Gastrocnemius medialis (tissue), 4 donors: Measurements from ENCODE around the gene TMEM187. TPM values are rescaled to one million over a fixed set of nuclear protein-coding genes. Genes with fewer than 3 reads are reported as not detected.

Experiments
- ATAC-seq, 2 donors: fragments of 150-250 bp; one replicate each; pipeline ENCODE4 v1.9.1; 2016
- DNase-seq, 2 donors: peaks; one replicate each; pipeline ENCODE4 v3.0.0-alpha.2; 2019
- H3K27ac ChIP-seq, 4 donors: fragments of 200-600 bp; sonication (generic); 1 replicate in 1 of 4; 2 replicates in 3 of 4; pipeline ENCODE4 v1.5.1; 2016 to 2018; ENCODE audit warnings: mild to moderate bottlenecking in 2 of 4, moderate library complexity in 1 of 4
- H3K27me3 ChIP-seq, 3 donors: fragments of 200-600 bp; sonication (generic) in 2 of 3; 1 replicate in 1 of 3; 2 replicates in 2 of 3; pipeline versions ENCODE4 v1.5.1 to v1.6.0; 2016 to 2019; ENCODE audit warnings: mild to moderate bottlenecking in 1 of 3, moderate library complexity in 1 of 3
- H3K36me3 ChIP-seq, 2 donors: fragments of 200-600 bp; sonication (generic) in 1 of 2; one replicate each; pipeline ENCODE4 v1.5.1; 2017 to 2018
- H3K4me1 ChIP-seq, 2 donors: fragments of 200-600 bp; sonication (generic) in 1 of 2; one replicate each; pipeline ENCODE4 v1.5.1; 2016 to 2017; ENCODE audit warnings: mild to moderate bottlenecking in 2 of 2
- H3K4me3 ChIP-seq, 4 donors: fragments of 200-600 bp; sonication (generic) in 3 of 4; 1 replicate in 1 of 4; 2 replicates in 3 of 4; pipeline ENCODE4 v1.5.1; 2016 to 2019; ENCODE audit warnings: mild to moderate bottlenecking in 2 of 4
- H3K9me3 ChIP-seq, 3 donors: fragments of 200-600 bp; sonication (generic) in 2 of 3; 1 replicate in 1 of 3; 2 replicates in 2 of 3; pipeline ENCODE4 v1.5.1; 2016 to 2019
- CTCF ChIP-seq, 5 experiments: fragments of 450-650 bp in 3 of 5; fragments of 200-600 bp in 2 of 5; sonication (generic) in 2 of 5; IDR thresholded peaks in 4 of 5; conservative IDR thresholded peaks in 1 of 5; 1 replicate in 4 of 5; 2 replicates in 1 of 5; pipeline ENCODE4 v1.5.1; 2016 to 2019; ENCODE audit warnings: antibody characterized with exemption in 5 of 5, mild to moderate bottlenecking in 3 of 5, moderate library complexity in 3 of 5
- POLR2A ChIP-seq, 2 donors: fragments of 450-650 bp; IDR thresholded peaks; one replicate each; pipeline ENCODE4 v1.6.1; 2017; ENCODE audit warnings: antibody characterized with exemption in 2 of 2, mild to moderate bottlenecking in 2 of 2, moderate library complexity in 2 of 2
- in situ Hi-C, 4 donors: fragments of 200-750 bp; cut with MboI; loops; one replicate each; pipeline versions ENCODE4 v1.15.0 to v1.8.0; 2017; ENCODE audit warnings: low sequenced_read_pairs in 4 of 4
- intact Hi-C: fragments of 100-400 bp; cut with DNase I; formaldehyde crosslinking; loops from one replicate; pipeline ENCODE4 v1.15.1; 2023; ENCODE audit warnings: low total_unique reads
- total RNA-seq, 4 donors: library from RNA; depleted of rRNA; stranded (reverse); fragments of >200 nt; gene quantifications; one replicate each; pipeline versions ENCODE4 v1.1.0 to v1.2.3, GENCODE V29; 2016

The TMEM187 gene
- total RNA-seq, 4 donors from 2014 or later = 1.3 to 8.6 (median 3.8) TPM

- no peak for TF ChIP-seq POLR2A (IDR thresholded peaks at IDR 0.05)
- TF ChIP-seq CTCF (IDR thresholded peaks at IDR 0.05 in 4 of 5, conservative IDR thresholded peaks at IDR 0.05 in 1 of 5) = no peak
- H3K9me3 ChIP-seq = no peaks in the 10 kb centered on the region
- no peak overlapping the region for H3K4me3 ChIP-seq
- intact Hi-C loops = no loop called here
- no peaks in the 10 kb centered on the region for H3K27me3 ChIP-seq
- no peak for ATAC-seq
- in situ Hi-C loops = no loop called here
- DNase-seq = no peak
- peaks cover 3 to 6% of the 10 kb centered on the region in 2 donors for H3K4me1 ChIP-seq
- H3K27ac ChIP-seq = no peak overlapping the region
- no peaks in the 10 kb centered on the region for H3K36me3 ChIP-seq
Observed at GRCh38 chrX:154006947-154007346, 34.4 kb downstream of the TMEM187 start.

- intact Hi-C loops (no loop called here), in situ Hi-C loops (no loop called here)
- no peaks in the 10 kb centered on the region for H3K36me3 ChIP-seq
- H3K27ac ChIP-seq = peak overlapping the region in 1 of 4 donors; percentile 80
- ATAC-seq = no peak
- TF ChIP-seq POLR2A (IDR thresholded peaks at IDR 0.05) (no peak), CTCF (IDR thresholded peaks at IDR 0.05 in 4 of 5, conservative IDR thresholded peaks at IDR 0.05 in 1 of 5) (no peak)
- no peaks in the 10 kb centered on the region for H3K9me3 ChIP-seq
- H3K4me3 ChIP-seq = no peak overlapping the region
- no peaks in the 10 kb centered on the region for H3K27me3 ChIP-seq
- no peak for DNase-seq
- H3K4me1 ChIP-seq = peaks cover 3 to 6% of the 10 kb centered on the region in 2 donors
Observed at GRCh38 chrX:154008521-154008920, 36.0 kb downstream of the TMEM187 start.

- peak; percentile 96 to 98 for ATAC-seq
- in situ Hi-C loops (loop anchor here in 1 of 4 donors (5.0 kb wide), 1 partner anchor 42 kb away; no protein-coding TSS in a partner anchor), intact Hi-C loops (no loop called here)
- H3K9me3 ChIP-seq = no peaks in the 10 kb centered on the region
- no peak overlapping the region for H3K4me3 ChIP-seq
- no peaks in the 10 kb centered on the region for H3K27me3 ChIP-seq
- TF ChIP-seq POLR2A (IDR thresholded peaks at IDR 0.05) (no peak), CTCF (IDR thresholded peaks at IDR 0.05 in 4 of 5, conservative IDR thresholded peaks at IDR 0.05 in 1 of 5) (no peak)
- H3K27ac ChIP-seq = peak overlapping the region; percentile 80 to 90 (median 86)
- peaks cover 3 to 6% of the 10 kb centered on the region in 2 donors for H3K4me1 ChIP-seq
- peak; percentile 62 to 87 for DNase-seq
- peaks cover 0 to 5% of the 10 kb centered on the region in 2 donors for H3K36me3 ChIP-seq
Observed at GRCh38 chrX:154010330-154011087, 38.0 kb downstream of the TMEM187 start.

GRCh38 chrX:154011376-154012335, 39.1 kb downstream of the TMEM187 start:
- DNase-seq = no peak
- peak overlapping the region; percentile 80 to 90 (median 86) for H3K27ac ChIP-seq
- intact Hi-C loops (no loop called here), in situ Hi-C loops (loop anchor here in 1 of 4 donors (5.0 kb wide), 1 partner anchor 41 kb away; no protein-coding TSS in a partner anchor)
- H3K36me3 ChIP-seq = peaks cover 0 to 12% of the 10 kb centered on the region in 2 donors
- no peaks in the 10 kb centered on the region for H3K9me3 ChIP-seq
- no peak for ATAC-seq
- peaks cover 3 to 6% of the 10 kb centered on the region in 2 donors for H3K4me1 ChIP-seq
- no peaks in the 10 kb centered on the region for H3K27me3 ChIP-seq
- H3K4me3 ChIP-seq = no peak overlapping the region
- no peak for TF ChIP-seq CTCF (IDR thresholded peaks at IDR 0.05 in 4 of 5, conservative IDR thresholded peaks at IDR 0.05 in 1 of 5)
- no peak for TF ChIP-seq POLR2A (IDR thresholded peaks at IDR 0.05)
